Activated CD4-positive, alpha-beta memory T cell treated with anti-CD3 and anti-CD28 coated beads for 36 hours (primary cell): Measurements from ENCODE around the gene PSMC5. TPM values are rescaled to one million over a fixed set of nuclear protein-coding genes. Genes with fewer than 3 reads are reported as not detected.
"Not testable (repeated sequence)": the region's sequence is repeated elsewhere in the genome, so short reads cannot be mapped to it uniquely, and the experiment has no call there.

Experiments used
- CTCF ChIA-PET: fragments of 350-600 bp; sonication (Branson Sonifier 250); formaldehyde crosslinking; loops from one replicate; lab custom pipeline; 2021; ENCODE audit warnings: antibody characterized with exemption, inconsistent platforms; lab: Charles Lee
- POLR2A ChIA-PET: fragments of 350-600 bp; sonication (Branson Sonifier 250); formaldehyde crosslinking; loops from one replicate; lab custom pipeline; 2021; ENCODE audit warnings: antibody characterized with exemption; lab: Charles Lee
- DNase-seq: peaks from one replicate; pipeline ENCODE4 v3.0.0-alpha.2; 2020
- H3K27ac Mint-ChIP-seq: one replicate; pipeline ENCODE4 v1.8.0; 2021; ENCODE audit warnings: mixed read lengths
- H3K27me3 Mint-ChIP-seq: one replicate; pipeline ENCODE4 v1.8.0; 2021; ENCODE audit warnings: mixed read lengths
- H3K36me3 Mint-ChIP-seq: one replicate; pipeline ENCODE4 v1.8.0; 2021; ENCODE audit warnings: mixed read lengths
- H3K4me1 Mint-ChIP-seq: one replicate; pipeline ENCODE4 v1.8.0; 2021; ENCODE audit warnings: low read depth, mixed read lengths
- H3K4me3 Mint-ChIP-seq: one replicate; pipeline ENCODE4 v1.8.0; 2021; ENCODE audit warnings: mild to moderate bottlenecking, mixed read lengths
- H3K9me3 Mint-ChIP-seq: one replicate; pipeline ENCODE4 v1.8.0; 2021; ENCODE audit warnings: mixed read lengths
- intact Hi-C: fragments of 100-400 bp; cut with micrococcal nuclease; formaldehyde crosslinking; loops from one replicate; pipeline ENCODE4 v1.15.1; 2023
- total RNA-seq, 2 experiments: library from RNA; stranded (reverse); gene quantifications; one replicate each; pipeline ENCODE4 v1.2.3, GENCODE V29; 2021

Gene PSMC5
- total RNA-seq, 2 experiments from 2014 or later: 165 to 171 TPM

DNA sequence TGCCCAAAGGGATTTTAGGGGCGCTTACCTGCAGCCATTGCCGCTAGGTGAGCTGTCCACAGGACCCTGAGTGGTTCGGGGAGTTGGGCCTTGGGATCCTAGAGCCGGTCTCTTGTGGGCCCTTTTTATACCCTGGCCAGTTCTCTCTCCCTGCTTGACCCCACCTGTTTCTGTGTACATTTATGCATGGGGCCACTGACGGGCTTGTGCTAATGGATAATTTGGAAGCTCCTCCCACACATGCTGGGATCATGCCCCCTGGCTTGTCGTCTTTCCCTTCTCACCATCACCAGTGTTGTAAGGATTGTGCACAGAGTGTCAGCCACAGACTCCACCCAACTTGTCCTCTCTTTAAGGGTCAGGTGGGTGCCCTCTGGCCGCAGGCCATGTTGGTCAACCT is 46.3 kb downstream of the PSMC5 start, which contains the start of gene CSH2:
Gene CSH2 (minus strand): TSS at position 101 of the 400 bp plus-strand sequence. CDS start 63 bp downstream, at position 38.
- CTCF ChIA-PET, POLR2A ChIA-PET: not testable (repeated sequence)

DNA sequence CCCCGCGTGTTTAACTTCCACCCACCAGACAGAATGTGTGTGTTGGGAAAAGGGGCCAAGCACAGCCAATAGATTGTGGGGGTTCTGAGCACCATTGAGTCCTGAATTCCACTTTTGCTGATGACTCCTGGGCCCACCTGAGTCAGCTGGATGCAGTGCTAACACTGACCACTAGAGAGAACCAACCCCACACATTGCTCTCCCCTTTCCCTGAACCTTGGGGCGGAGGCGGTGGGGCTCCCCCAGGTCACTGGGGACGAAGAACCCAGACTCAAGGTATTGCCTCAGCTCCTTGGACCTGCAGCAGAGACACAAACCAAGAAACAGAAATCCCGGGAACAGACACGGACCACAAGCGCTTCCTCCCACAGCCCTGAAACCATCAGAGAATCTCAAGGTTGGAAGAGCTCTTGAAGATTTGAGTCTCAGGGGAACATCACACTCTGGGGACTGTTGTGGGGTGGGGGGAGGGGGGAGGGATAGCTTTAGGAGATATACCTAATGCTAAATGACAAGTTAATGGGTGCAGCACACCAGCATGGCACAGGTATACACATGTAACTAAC is 46.9 kb downstream of the PSMC5 start:
- CTCF ChIA-PET: interaction anchor here (0.9 kb wide), 1 partner anchor 8 kb away, joined by 3 read pairs; no protein-coding TSS in a partner anchor
- H3K4me3 Mint-ChIP-seq, intact Hi-C loops, H3K27me3 Mint-ChIP-seq, H3K27ac Mint-ChIP-seq, H3K4me1 Mint-ChIP-seq, POLR2A ChIA-PET, H3K9me3 Mint-ChIP-seq, DNase-seq, H3K36me3 Mint-ChIP-seq: not testable (repeated sequence)

More for the DNA sequence above, 46.3 kb downstream of the PSMC5 start, which contains the start of gene CSH2:
- H3K4me1 Mint-ChIP-seq, H3K36me3 Mint-ChIP-seq, H3K27me3 Mint-ChIP-seq, DNase-seq, H3K27ac Mint-ChIP-seq, intact Hi-C loops, H3K9me3 Mint-ChIP-seq, H3K4me3 Mint-ChIP-seq: not testable (repeated sequence)

GRCh38 chr17:63874693-63875092 is 47.5 kb downstream of the PSMC5 start:
- H3K36me3 Mint-ChIP-seq, H3K27ac Mint-ChIP-seq, H3K4me1 Mint-ChIP-seq, DNase-seq, H3K27me3 Mint-ChIP-seq, POLR2A ChIA-PET, H3K4me3 Mint-ChIP-seq, intact Hi-C loops, H3K9me3 Mint-ChIP-seq: not testable (repeated sequence)
- CTCF ChIA-PET: interaction anchor here (0.9 kb wide), 1 partner anchor 9 kb away, joined by 3 read pairs; no protein-coding TSS in a partner anchor

- CTCF ChIA-PET: interaction anchor here (0.7 to 1.2 kb wide), 2 partner anchors 138 to 413 kb away, joined by 4 to 6 read pairs; no protein-coding TSS in a partner anchor
- H3K4me3 Mint-ChIP-seq, H3K4me1 Mint-ChIP-seq, intact Hi-C loops, H3K9me3 Mint-ChIP-seq, POLR2A ChIA-PET, DNase-seq, H3K36me3 Mint-ChIP-seq, H3K27ac Mint-ChIP-seq, H3K27me3 Mint-ChIP-seq: not testable (repeated sequence)
These were observed 51.2 kb downstream of the PSMC5 start for GRCh38 chr17:63878413-63878812.

DNA sequence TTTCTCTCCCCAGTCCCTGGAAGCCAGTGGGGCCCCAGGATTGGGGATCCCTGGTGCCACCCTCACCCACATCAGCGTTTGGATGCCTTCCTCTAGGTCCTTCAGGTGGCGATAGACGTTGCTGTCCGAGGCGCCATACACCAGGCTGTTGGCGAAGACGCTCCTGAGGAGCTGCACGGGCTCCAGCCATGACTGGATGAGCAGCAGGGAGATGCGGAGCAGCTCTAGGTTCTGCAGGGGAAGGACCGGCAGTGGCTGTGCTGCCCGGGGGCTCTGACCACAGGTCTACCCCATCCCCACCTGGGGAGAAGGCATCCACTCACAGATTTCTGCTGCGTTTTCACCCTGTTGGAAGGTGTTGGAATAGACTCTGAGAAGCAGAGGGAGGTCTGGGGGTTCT is 53.5 kb downstream of the PSMC5 start:
- ChIA-PET POLR2A (no interaction called here), CTCF (interaction anchor here (2.1 kb wide), 1 partner anchor 253 kb away, joined by 6 read pairs; no protein-coding TSS in a partner anchor)
- Mint-ChIP-seq H3K36me3 (no peaks in the 10 kb centered on the region), H3K9me3 (no peaks in the 10 kb centered on the region), H3K27me3 (no peaks in the 10 kb centered on the region), H3K4me3 (no peak overlapping the region), H3K27ac (no peak overlapping the region), H3K4me1 (no peaks in the 10 kb centered on the region)
- intact Hi-C loops: no loop called here
- DNase-seq: no peak

GRCh38 chr17:63881337-63881736 is 54.1 kb downstream of the PSMC5 start:
- CTCF ChIA-PET: interaction anchor here (0.6 to 2.1 kb wide), 5 partner anchors 21 to 303 kb away, joined by 3 to 6 read pairs (median 4); no protein-coding TSS in a partner anchor
- intact Hi-C loops, H3K4me3 Mint-ChIP-seq, H3K36me3 Mint-ChIP-seq, POLR2A ChIA-PET, H3K9me3 Mint-ChIP-seq, H3K4me1 Mint-ChIP-seq, H3K27me3 Mint-ChIP-seq, DNase-seq: not testable (repeated sequence)
- H3K27ac Mint-ChIP-seq: peak overlapping the region; percentile 8

Other genes starting within 250 kb of the PSMC5 start
- gene TACO1, start 226.5 kb upstream of the PSMC5 start, total RNA-seq: 10 to 100 TPM; 28.2 to 30.4 TPM
- 10 to 100 TPM; 32.8 to 34.0 TPM for gene MAP3K3, start 205.0 kb upstream of the PSMC5 start, total RNA-seq
- 100 to 1,000 TPM; 146 to 150 TPM for gene LIMD2, start 127.3 kb upstream of the PSMC5 start, total RNA-seq
- 10 to 100 TPM; 64.8 to 69.7 TPM for gene STRADA, start 85.6 kb upstream of the PSMC5 start, total RNA-seq
- 10 to 100 TPM; 57.6 to 60.5 TPM for gene CCDC47, start 53.8 kb upstream of the PSMC5 start, total RNA-seq
- 100 to 1,000 TPM; 103 to 106 TPM for gene DDX42, start 53.3 kb upstream of the PSMC5 start, total RNA-seq
- gene FTSJ3, start 232 bp downstream of the PSMC5 start, total RNA-seq: 10 to 100 TPM; 41.5 to 42.8 TPM
- gene SMARCD2, start 15.3 kb downstream of the PSMC5 start, total RNA-seq: 100 to 1,000 TPM; 109 to 111 TPM
- not detected for gene CSH2, start 46.2 kb downstream of the PSMC5 start, total RNA-seq
- gene GH2, start 54.5 kb downstream of the PSMC5 start, total RNA-seq: not detected
- not detected for gene CSH1, start 69.1 kb downstream of the PSMC5 start, total RNA-seq
- gene CSHL1, start 83.8 kb downstream of the PSMC5 start, total RNA-seq: not detected
- under 1 TPM in 1 of 2 experiments, not detected in 1; 0.43 TPM for gene GH1, start 91.4 kb downstream of the PSMC5 start, total RNA-seq
- 10 to 100 TPM; 39.1 to 40.9 TPM for gene CD79B, start 104.9 kb downstream of the PSMC5 start, total RNA-seq
- gene SCN4A, start 145.5 kb downstream of the PSMC5 start, total RNA-seq: under 1 TPM; 0.33 to 0.75 TPM
- 1 to 10 TPM; 2.0 to 3.4 TPM for gene PRR29, start 170.9 kb downstream of the PSMC5 start, total RNA-seq
- gene ICAM2, start 193.2 kb downstream of the PSMC5 start, total RNA-seq: 10 to 100 TPM; 65.0 to 66.7 TPM